K562 (cell line): ENCODE measurements around the gene CAV1. TPM values are rescaled to one million over a fixed set of nuclear protein-coding genes. Genes with fewer than 3 reads are reported as not detected.

ENCODE experiments used
- CBFA2T2 ChIP-seq: fragments of 450-650 bp; conservative IDR thresholded peaks from 2 replicates; pipeline ENCODE4 v1.6.1; 2017; ENCODE audit warnings: mild to moderate bottlenecking
- CBX2 ChIP-seq: fragments of 200-600 bp; sonication (generic); IDR thresholded peaks from one replicate; pipeline ENCODE4 v1.6.1; 2012; ENCODE audit warnings: mild to moderate bottlenecking, low read length, inconsistent platforms; ENCODE audit not compliant: insufficient read depth, poor library complexity, severe bottlenecking
- FIP1L1 ChIP-seq: fragments of 200-400 bp; formaldehyde crosslinking; IDR thresholded peaks from 2 replicates; pipeline ENCODE4 v1.6.1; 2018; ENCODE audit warnings: mild to moderate bottlenecking, low read depth, low read length; ENCODE audit not compliant: poor library complexity, severe bottlenecking
- NFXL1 ChIP-seq: fragments of 450-650 bp; formaldehyde crosslinking; IDR thresholded peaks from 2 replicates; pipeline ENCODE4 v1.4.0; 2021; ENCODE audit warnings: mild to moderate bottlenecking
- NR2F6 ChIP-seq: fragments of 450-650 bp; formaldehyde crosslinking; IDR thresholded peaks from 2 replicates; pipeline ENCODE4 v1.4.0; 2020; ENCODE audit warnings: mild to moderate bottlenecking
- SMAD2 ChIP-seq: fragments of 150-350 bp; IDR thresholded peaks from 2 replicates; pipeline ENCODE4 v1.6.1; 2014; ENCODE audit warnings: low read depth, mild to moderate bottlenecking, low read length
- TCFL5 ChIP-seq: fragments of 250-450 bp; sonication (Bioruptor Pico); conservative IDR thresholded peaks from 2 replicates; pipeline ENCODE4 v1.6.1; 2021; ENCODE audit warnings: mild to moderate bottlenecking, moderate library complexity, matching md5 sums
- TOE1 ChIP-seq, 2 experiments: fragments of 450-650 bp in 1 of 2; sonication (generic) in 1 of 2; formaldehyde crosslinking in 1 of 2; IDR thresholded peaks; 2 replicates each; pipeline versions ENCODE4 v1.7.1 to v1.8.0; 2016 to 2022; ENCODE audit warnings: borderline replicate concordance in 2 of 2, mild to moderate bottlenecking in 2 of 2, antibody characterized with exemption in 1 of 2, inconsistent platforms in 1 of 2, low read depth in 1 of 2, missing genetic modification reagents in 1 of 2, moderate library complexity in 1 of 2
- ZNF3 ChIP-seq: fragments of 250-450 bp; sonication (Bioruptor Pico); IDR thresholded peaks from 2 replicates; pipeline ENCODE4 v1.5.0; 2021; ENCODE audit warnings: mild to moderate bottlenecking, moderate library complexity
- ZNF324 ChIP-seq: fragments of 250-450 bp; sonication (Bioruptor Pico); IDR thresholded peaks from 2 replicates; pipeline ENCODE4 v1.4.0; 2020; ENCODE audit warnings: mild to moderate bottlenecking
- ZNF445 ChIP-seq: fragments of 250-450 bp; sonication (Bioruptor Pico); IDR thresholded peaks from 2 replicates; pipeline ENCODE4 v1.4.0; 2020; ENCODE audit warnings: low read depth, mild to moderate bottlenecking, moderate library complexity
- ZNF785 ChIP-seq: fragments of 250-450 bp; sonication (Bioruptor Pico); IDR thresholded peaks from 2 replicates; pipeline ENCODE4 v1.4.0; 2020; ENCODE audit warnings: mild to moderate bottlenecking
- polyA plus RNA-seq, 8 experiments: library from polyadenylated mRNA; depleted of rRNA in 4 of 8; stranded (reverse) in 5 of 8; unstranded in 3 of 8; fragments of >200 nt; fragmentation: Nextera tagmentation in 2 of 8; fragmentation: Illumina TruSeq in 1 of 8; extraction: Ambion mirVana in 2 of 8; extraction: Trizol in 1 of 8; gene quantifications; 2 replicates each; pipeline versions ENCODE4 v1.2.1 to v1.2.3, GENCODE V29; 2011 to 2014; ENCODE audit warnings: inconsistent platforms in 1 of 8, missing spikeins in 1 of 8
- total RNA-seq, 7 experiments: library from RNA; depleted of rRNA in 6 of 7; stranded (reverse); fragments of >200 nt in 6 of 7; fragmentation: Illumina TruSeq in 2 of 7; extraction: Trizol in 2 of 7; gene quantifications; 2 replicates each; pipeline versions ENCODE4 v1.2.1 to v1.2.3, GENCODE V29; 2011 to 2021; ENCODE audit warnings: low replicate concordance in 1 of 7
- TF ChIP-seq, protein P1 (sequence below): fragments of 250-450 bp; sonication (Bioruptor Pico); IDR thresholded peaks from 2 replicates; pipeline ENCODE4 v1.5.0; 2021; ENCODE audit warnings: mild to moderate bottlenecking, moderate library complexity
- TF ChIP-seq, protein P2 (sequence below): fragments of 250-450 bp; sonication (Bioruptor Pico); IDR thresholded peaks from 2 replicates; pipeline ENCODE4 v1.5.1; 2021; ENCODE audit warnings: mild to moderate bottlenecking
- TF ChIP-seq, protein P3 (sequence below): fragments of 450-650 bp; IDR thresholded peaks from 2 replicates; pipeline ENCODE4 v1.6.1; 2017; ENCODE audit warnings: antibody characterized with exemption
- TF ChIP-seq, protein P4 (sequence below): fragments of 250-450 bp; sonication (Bioruptor Pico); IDR thresholded peaks from 2 replicates; pipeline ENCODE4 v1.8.0; 2021; ENCODE audit warnings: mild to moderate bottlenecking, moderate library complexity
- TF ChIP-seq, protein P5 (sequence below), 2 experiments: fragments of 250-450 bp in 1 of 2; fragments of 450-650 bp in 1 of 2; sonication (Bioruptor Pico) in 1 of 2; IDR thresholded peaks; 2 replicates each; pipeline versions ENCODE4 v1.6.1 to v1.8.0; 2016 to 2021; ENCODE audit warnings: mild to moderate bottlenecking in 2 of 2, moderate library complexity in 2 of 2, missing compliant biosample characterization in 1 of 2, missing genetic modification characterization in 1 of 2

CAV1 gene
- total and polyA plus RNA-seq, 9 of the 15 experiments (the other 6 are each of a cell fraction or from before 2014, with no cell fraction given) = 0.08 to 1.5 (median 0.63) TPM

DNA sequence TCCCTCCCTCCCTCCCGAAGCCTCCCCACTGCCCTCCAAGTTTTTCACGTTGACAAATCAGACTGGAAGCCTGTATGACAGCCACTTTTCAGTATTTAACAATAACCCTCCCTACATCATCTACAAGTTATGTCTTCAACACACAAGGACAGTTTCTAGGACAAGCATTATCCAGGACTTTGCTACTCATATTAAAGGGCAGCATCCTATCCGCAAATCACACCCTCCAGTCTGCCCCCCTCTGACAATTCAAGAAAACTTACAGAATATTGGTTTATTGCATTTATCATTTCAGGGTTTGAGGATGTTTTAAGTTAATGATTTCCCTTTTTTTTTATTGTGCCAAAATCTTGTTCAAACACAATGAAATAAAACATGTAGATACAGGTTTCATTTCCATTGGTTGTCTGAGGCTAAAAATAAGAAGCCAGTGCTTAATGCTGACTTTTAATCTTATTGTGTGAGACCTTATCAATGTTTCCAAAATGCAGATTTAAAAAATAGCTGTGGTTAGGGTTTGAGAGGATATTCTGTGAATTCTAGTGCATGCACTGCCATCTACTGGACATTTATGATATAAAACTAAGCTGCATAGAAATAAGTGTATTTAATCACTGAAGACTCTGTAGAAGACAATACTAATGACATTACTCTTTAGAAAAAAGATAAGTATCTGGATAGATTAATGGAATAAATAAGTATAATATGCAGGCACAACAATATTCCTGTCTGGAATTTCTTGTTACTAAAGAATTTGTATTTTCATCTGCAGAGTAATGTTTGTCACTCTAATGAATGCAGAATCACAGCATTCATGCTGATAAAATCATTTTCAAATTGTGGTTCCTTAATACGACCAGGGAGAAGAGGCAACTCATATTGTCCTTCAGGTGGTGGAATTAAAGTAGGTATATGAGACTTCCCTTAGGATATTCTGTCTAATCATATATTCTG is 64.1 kb downstream of the CAV1 start (continued):
- TF ChIP-seq CBX2 (no peak), TOE1 (IDR thresholded peaks at IDR 0.05; ENCODE audit: borderline replicate concordance) (no peak), TOE1 (CRISPR knock-in tag; IDR thresholded peaks at IDR 0.05; ENCODE audit: borderline replicate concordance, low read depth) (no peak), ZNF324 (no peak), ZNF785 (CRISPR knock-in tag) (no peak), FIP1L1 (no peak), NR2F6 (CRISPR knock-in tag) (no peak), SMAD2 (no peak), ZNF3 (CRISPR knock-in tag) (no peak), NFXL1 (CRISPR knock-in tag) (no peak), TCFL5 (CRISPR knock-in tag) (no peak), ZNF445 (CRISPR knock-in tag) (no peak), CBFA2T2 (no peak)
- TF ChIP-seq, protein P1, sequence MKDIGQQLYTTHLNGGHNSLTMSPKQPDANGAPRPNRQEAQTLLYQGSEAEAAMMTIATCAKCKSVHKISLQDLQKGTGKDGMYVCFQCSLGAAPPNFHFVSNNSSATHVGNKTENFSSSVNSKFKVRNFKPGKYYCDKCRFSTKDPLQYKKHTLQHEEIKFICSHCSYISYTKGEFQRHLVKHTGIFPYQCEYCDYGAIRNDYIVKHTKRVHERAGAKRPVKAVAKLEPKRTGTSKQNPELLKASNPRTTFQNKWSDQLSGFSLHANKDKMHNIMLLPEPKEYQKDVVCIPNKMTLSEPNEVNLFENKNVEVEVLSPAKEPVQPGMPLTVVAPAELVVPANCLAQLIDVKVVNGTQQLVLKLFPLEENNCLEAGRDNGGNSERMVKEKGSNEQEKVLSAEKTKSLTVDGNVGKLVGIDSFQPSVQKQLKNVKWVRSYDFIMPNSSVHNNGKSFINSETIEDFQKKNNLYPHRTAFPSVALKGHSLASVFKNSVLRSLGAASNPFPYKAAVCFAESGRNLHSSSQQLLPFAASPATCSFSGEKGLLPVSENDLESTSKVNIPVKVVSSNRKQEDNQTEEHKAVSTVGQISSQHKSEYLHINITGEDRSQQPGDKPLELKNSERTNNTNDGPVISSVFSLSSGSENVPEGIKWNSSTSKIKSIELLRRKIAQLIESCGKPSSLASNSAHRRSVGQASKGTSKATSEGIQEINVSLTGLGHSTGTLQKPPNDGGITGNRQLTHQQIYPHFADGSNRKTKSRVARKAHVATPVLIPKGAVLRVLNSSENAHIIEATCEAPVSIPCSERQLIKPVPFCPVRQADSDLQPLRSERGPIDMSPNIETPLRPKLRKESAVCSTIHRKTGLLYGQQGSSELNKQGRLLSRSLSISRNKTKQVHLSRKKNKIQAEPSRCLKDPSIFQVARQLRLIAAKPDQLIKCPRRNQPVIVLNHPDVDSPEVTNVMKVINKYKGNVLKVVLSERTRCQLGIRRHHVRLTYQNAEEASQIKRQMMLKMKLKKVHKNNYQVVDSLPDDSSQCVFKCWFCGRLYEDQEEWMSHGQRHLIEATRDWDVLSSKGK (CRISPR knock-in tag) = no peak
- TF ChIP-seq, protein P2, sequence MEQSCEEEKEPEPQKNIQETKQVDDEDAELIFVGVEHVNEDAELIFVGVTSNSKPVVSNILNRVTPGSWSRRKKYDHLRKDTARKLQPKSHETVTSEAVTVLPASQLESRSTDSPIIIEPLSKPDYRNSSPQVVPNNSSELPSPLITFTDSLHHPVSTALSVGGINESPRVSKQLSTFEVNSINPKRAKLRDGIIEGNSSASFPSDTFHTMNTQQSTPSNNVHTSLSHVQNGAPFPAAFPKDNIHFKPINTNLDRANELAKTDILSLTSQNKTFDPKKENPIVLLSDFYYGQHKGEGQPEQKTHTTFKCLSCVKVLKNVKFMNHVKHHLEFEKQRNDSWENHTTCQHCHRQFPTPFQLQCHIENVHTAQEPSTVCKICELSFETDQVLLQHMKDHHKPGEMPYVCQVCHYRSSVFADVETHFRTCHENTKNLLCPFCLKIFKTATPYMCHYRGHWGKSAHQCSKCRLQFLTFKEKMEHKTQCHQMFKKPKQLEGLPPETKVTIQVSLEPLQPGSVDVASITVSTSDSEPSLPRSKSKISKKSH (CRISPR knock-in tag) = no peak
- TF ChIP-seq, protein P3, sequence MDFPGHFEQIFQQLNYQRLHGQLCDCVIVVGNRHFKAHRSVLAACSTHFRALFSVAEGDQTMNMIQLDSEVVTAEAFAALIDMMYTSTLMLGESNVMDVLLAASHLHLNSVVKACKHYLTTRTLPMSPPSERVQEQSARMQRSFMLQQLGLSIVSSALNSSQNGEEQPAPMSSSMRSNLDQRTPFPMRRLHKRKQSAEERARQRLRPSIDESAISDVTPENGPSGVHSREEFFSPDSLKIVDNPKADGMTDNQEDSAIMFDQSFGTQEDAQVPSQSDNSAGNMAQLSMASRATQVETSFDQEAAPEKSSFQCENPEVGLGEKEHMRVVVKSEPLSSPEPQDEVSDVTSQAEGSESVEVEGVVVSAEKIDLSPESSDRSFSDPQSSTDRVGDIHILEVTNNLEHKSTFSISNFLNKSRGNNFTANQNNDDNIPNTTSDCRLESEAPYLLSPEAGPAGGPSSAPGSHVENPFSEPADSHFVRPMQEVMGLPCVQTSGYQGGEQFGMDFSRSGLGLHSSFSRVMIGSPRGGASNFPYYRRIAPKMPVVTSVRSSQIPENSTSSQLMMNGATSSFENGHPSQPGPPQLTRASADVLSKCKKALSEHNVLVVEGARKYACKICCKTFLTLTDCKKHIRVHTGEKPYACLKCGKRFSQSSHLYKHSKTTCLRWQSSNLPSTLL = no peak
- TF ChIP-seq, protein P4, sequence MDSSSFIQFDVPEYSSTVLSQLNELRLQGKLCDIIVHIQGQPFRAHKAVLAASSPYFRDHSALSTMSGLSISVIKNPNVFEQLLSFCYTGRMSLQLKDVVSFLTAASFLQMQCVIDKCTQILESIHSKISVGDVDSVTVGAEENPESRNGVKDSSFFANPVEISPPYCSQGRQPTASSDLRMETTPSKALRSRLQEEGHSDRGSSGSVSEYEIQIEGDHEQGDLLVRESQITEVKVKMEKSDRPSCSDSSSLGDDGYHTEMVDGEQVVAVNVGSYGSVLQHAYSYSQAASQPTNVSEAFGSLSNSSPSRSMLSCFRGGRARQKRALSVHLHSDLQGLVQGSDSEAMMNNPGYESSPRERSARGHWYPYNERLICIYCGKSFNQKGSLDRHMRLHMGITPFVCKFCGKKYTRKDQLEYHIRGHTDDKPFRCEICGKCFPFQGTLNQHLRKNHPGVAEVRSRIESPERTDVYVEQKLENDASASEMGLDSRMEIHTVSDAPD (CRISPR knock-in tag) = no peak
- TF ChIP-seq, protein P5, sequence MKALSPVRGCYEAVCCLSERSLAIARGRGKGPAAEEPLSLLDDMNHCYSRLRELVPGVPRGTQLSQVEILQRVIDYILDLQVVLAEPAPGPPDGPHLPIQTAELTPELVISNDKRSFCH (CRISPR knock-in tag; IDR thresholded peaks at IDR 0.05) = no peak
- TF ChIP-seq, protein P5 (tag; IDR thresholded peaks at IDR 0.05) = no peak
